ENCODE measurements around the gene ISX. TPM values are rescaled to one million over a fixed set of nuclear protein-coding genes. Genes with fewer than 3 reads are reported as not detected.

Gene ISX
- total RNA-seq, 1 experiment from 2014 or later = 5.6 TPM

- no peak for TF ChIP-seq CTCF (IDR thresholded peaks at IDR 0.05; ENCODE audit: insufficient read depth in 1 of 2, low read depth in 1 of 2, low read length in 1 of 2, severe bottlenecking in 1 of 2, unreplicated experiment in 1 of 2)
- Mint-ChIP-seq H3K27ac (ENCODE audit: unreplicated experiment) (no peak overlapping the region), H3K27me3 (ENCODE audit: insufficient read depth, unreplicated experiment) (peaks cover 9% of the 10 kb centered on the region), H3K36me3 (ENCODE audit: insufficient read depth, unreplicated experiment) (no peaks in the 10 kb centered on the region), H3K4me3 (ENCODE audit: unreplicated experiment) (no peak overlapping the region), H3K9me3 (ENCODE audit: unreplicated experiment) (no peaks in the 10 kb centered on the region), H3K4me1 (ENCODE audit: low read depth, unreplicated experiment) (no peaks in the 10 kb centered on the region)
- H3K4me1 ChIP-seq = no peaks in the 10 kb centered on the region
- H3K36me3 ChIP-seq (ENCODE audit: control insufficient read depth, insufficient read depth, low read length) = no peaks in the 10 kb centered on the region
- CTCF ChIA-PET = no interaction called here
- intact Hi-C loops (cut with micrococcal nuclease; ENCODE audit: unreplicated experiment) = no loop called here
- no peak for DNase-seq
- no TSS peak for BruUV-seq (replicated peaks)
- POLR2A ChIA-PET = no interaction called here
- H3K9me3 ChIP-seq = no peaks in the 10 kb centered on the region
- H3K27me3 ChIP-seq (replicated peaks; ENCODE audit: control insufficient read depth, insufficient read depth, low read length) = no peaks in the 10 kb centered on the region; the same call in 1 of the 2 replicates
- no peak overlapping the region for H3K4me3 ChIP-seq (ENCODE audit: low read depth, low read length)
Measured at GRCh38 chr22:35128637-35129036, 62.7 kb downstream of the ISX start.

- Histone ChIP-seq H3K9me3 (no peaks in the 10 kb centered on the region), H3K27me3 (replicated peaks; ENCODE audit: control insufficient read depth, insufficient read depth, low read length) (no peaks in the 10 kb centered on the region; the same call in 1 of the 2 replicates), H3K4me3 (ENCODE audit: low read depth, low read length) (no peak overlapping the region), H3K4me1 (peaks cover 14% of the 10 kb centered on the region), H3K36me3 (ENCODE audit: control insufficient read depth, insufficient read depth, low read length) (no peaks in the 10 kb centered on the region)
- TF ChIP-seq CTCF (IDR thresholded peaks at IDR 0.05; ENCODE audit: insufficient read depth in 1 of 2, low read depth in 1 of 2, low read length in 1 of 2, severe bottlenecking in 1 of 2, unreplicated experiment in 1 of 2) = no peak
- DNase-seq = no peak
- intact Hi-C loops (cut with micrococcal nuclease; ENCODE audit: unreplicated experiment) = no loop called here
- H3K4me3 Mint-ChIP-seq (ENCODE audit: unreplicated experiment) = no peak overlapping the region
- H3K4me1 Mint-ChIP-seq (ENCODE audit: low read depth, unreplicated experiment) = no peaks in the 10 kb centered on the region
- ChIA-PET CTCF (interaction anchor here (1.1 to 1.2 kb wide), 2 partner anchors 19 to 100 kb away, joined by 3 to 7 read pairs; no protein-coding TSS in a partner anchor), POLR2A (no interaction called here)
- H3K36me3 Mint-ChIP-seq (ENCODE audit: insufficient read depth, unreplicated experiment) = no peaks in the 10 kb centered on the region
- BruUV-seq (replicated peaks) = no TSS peak
- no peak overlapping the region for H3K27ac Mint-ChIP-seq (ENCODE audit: unreplicated experiment)
- no peaks in the 10 kb centered on the region for H3K9me3 Mint-ChIP-seq (ENCODE audit: unreplicated experiment)
- H3K27me3 Mint-ChIP-seq (ENCODE audit: insufficient read depth, unreplicated experiment) = peaks cover 10% of the 10 kb centered on the region
Measured at GRCh38 chr22:35131525-35132000, 65.6 kb downstream of the ISX start.

- no peak for TF ChIP-seq CTCF (IDR thresholded peaks at IDR 0.05; ENCODE audit: insufficient read depth in 1 of 2, low read depth in 1 of 2, low read length in 1 of 2, severe bottlenecking in 1 of 2, unreplicated experiment in 1 of 2)
- no peaks in the 10 kb centered on the region; the same call in 1 of the 2 replicates for H3K27me3 ChIP-seq (replicated peaks; ENCODE audit: control insufficient read depth, insufficient read depth, low read length)
- H3K4me3 Mint-ChIP-seq (ENCODE audit: unreplicated experiment) = no peak overlapping the region
- no peak overlapping the region for H3K4me3 ChIP-seq (ENCODE audit: low read depth, low read length)
- intact Hi-C loops (cut with micrococcal nuclease; ENCODE audit: unreplicated experiment) = no loop called here
- no peaks in the 10 kb centered on the region for H3K36me3 Mint-ChIP-seq (ENCODE audit: insufficient read depth, unreplicated experiment)
- no TSS peak for BruUV-seq (replicated peaks)
- DNase-seq = no peak
- no peaks in the 10 kb centered on the region for H3K4me1 Mint-ChIP-seq (ENCODE audit: low read depth, unreplicated experiment)
- CTCF ChIA-PET = interaction anchor here (1.1 kb wide), 1 partner anchor 99 kb away, joined by 3 read pairs; no protein-coding TSS in a partner anchor
- H3K9me3 Mint-ChIP-seq (ENCODE audit: unreplicated experiment) = no peaks in the 10 kb centered on the region
- H3K27ac Mint-ChIP-seq (ENCODE audit: unreplicated experiment) = no peak overlapping the region
- POLR2A ChIA-PET = no interaction called here
- H3K9me3 ChIP-seq = no peaks in the 10 kb centered on the region
- peaks cover 14% of the 10 kb centered on the region for H3K4me1 ChIP-seq
- peaks cover 10% of the 10 kb centered on the region for H3K27me3 Mint-ChIP-seq (ENCODE audit: insufficient read depth, unreplicated experiment)
- no peaks in the 10 kb centered on the region for H3K36me3 ChIP-seq (ENCODE audit: control insufficient read depth, insufficient read depth, low read length)
Measured at GRCh38 chr22:35132568-35132967, 66.6 kb downstream of the ISX start.

Measured in Caco-2 (cell line).